HepG2 (cell line): ENCODE results near the gene TADA2B. TPM values are rescaled to one million over a fixed set of nuclear protein-coding genes. Genes with fewer than 3 reads are reported as not detected.
A peak's percentile ranks its signal among the peaks of the same experiment; 100 is the strongest.

Experiments
- GLI4 ChIP-seq: sonication (generic); formaldehyde crosslinking; IDR thresholded peaks from 2 replicates; pipeline ENCODE4 v1.5.1; 2020; ENCODE audit warnings: missing genetic modification reagents, mild to moderate bottlenecking, moderate library complexity, borderline replicate concordance
- HNRNPH1 ChIP-seq: fragments of 200-400 bp; formaldehyde crosslinking; optimal IDR thresholded peaks from 2 replicates; pipeline ENCODE3; 2017; ENCODE audit warnings: mild to moderate bottlenecking, low read depth, low read length
- HOXA9 ChIP-seq: sonication (generic); formaldehyde crosslinking; IDR thresholded peaks from 2 replicates; pipeline ENCODE4 v1.8.1; 2022; ENCODE audit warnings: missing genetic modification reagents, mild to moderate bottlenecking, moderate library complexity, borderline replicate concordance
- MZF1 ChIP-seq: sonication (generic); formaldehyde crosslinking; IDR thresholded peaks from 2 replicates; pipeline ENCODE4 v1.8.1; 2023; ENCODE audit warnings: mild to moderate bottlenecking, missing genetic modification reagents, borderline replicate concordance
- NR1H2 ChIP-seq: sonication (generic); formaldehyde crosslinking; IDR thresholded peaks from 2 replicates; pipeline ENCODE4 v1.8.1; 2022; ENCODE audit warnings: low read depth, missing genetic modification reagents, borderline replicate concordance
- ONECUT2 ChIP-seq: sonication (generic); formaldehyde crosslinking; IDR thresholded peaks from 2 replicates; pipeline ENCODE4 v1.4.0; 2020; ENCODE audit warnings: missing genetic modification reagents
- RARG ChIP-seq: sonication (generic); formaldehyde crosslinking; IDR thresholded peaks from 2 replicates; pipeline ENCODE4 v1.4.0; 2020; ENCODE audit warnings: low read depth, mild to moderate bottlenecking, missing genetic modification reagents
- ZBTB4 ChIP-seq: sonication (generic); formaldehyde crosslinking; IDR thresholded peaks from 2 replicates; pipeline ENCODE4 v1.4.0; 2020; ENCODE audit warnings: missing genetic modification reagents, mild to moderate bottlenecking, borderline replicate concordance
- ZFP90 ChIP-seq: sonication (generic); formaldehyde crosslinking; IDR thresholded peaks from 2 replicates; pipeline ENCODE4 v1.8.0; 2022; ENCODE audit warnings: missing genetic modification reagents, mild to moderate bottlenecking, inconsistent platforms, borderline replicate concordance
- ZNF235 ChIP-seq: sonication (generic); formaldehyde crosslinking; IDR thresholded peaks from 2 replicates; pipeline ENCODE4 v1.8.1; 2023; ENCODE audit warnings: mild to moderate bottlenecking, missing genetic modification reagents, borderline replicate concordance
- ZNF253 ChIP-seq: sonication (generic); formaldehyde crosslinking; IDR thresholded peaks from 2 replicates; pipeline ENCODE4 v1.8.0; 2022; ENCODE audit warnings: mild to moderate bottlenecking, missing genetic modification reagents, borderline replicate concordance
- ZNF263 ChIP-seq: sonication (generic); formaldehyde crosslinking; IDR thresholded peaks from 2 replicates; pipeline ENCODE4 v1.4.0; 2020; ENCODE audit warnings: missing genetic modification reagents
- ZNF33A ChIP-seq: sonication (generic); formaldehyde crosslinking; IDR thresholded peaks from 2 replicates; pipeline ENCODE4 v1.5.1; 2020; ENCODE audit warnings: missing genetic modification reagents, mild to moderate bottlenecking, moderate library complexity, borderline replicate concordance
- ZNF496 ChIP-seq: sonication (generic); formaldehyde crosslinking; IDR thresholded peaks from 2 replicates; pipeline ENCODE4 v1.8.1; 2023; ENCODE audit warnings: mild to moderate bottlenecking, moderate library complexity, missing genetic modification reagents; ENCODE audit not compliant: insufficient replicate concordance
- ZNF513 ChIP-seq: sonication (generic); formaldehyde crosslinking; conservative IDR thresholded peaks from 2 replicates; pipeline ENCODE4 v1.5.0; 2020; ENCODE audit warnings: missing genetic modification reagents
- ZNF614 ChIP-seq: IDR thresholded peaks from 2 replicates; pipeline ENCODE4 v1.6.1; 2018; ENCODE audit warnings: missing biosample characterization, missing genetic modification reagents, inconsistent platforms, borderline replicate concordance
- ZNF670 ChIP-seq: sonication (generic); formaldehyde crosslinking; IDR thresholded peaks from 2 replicates; pipeline ENCODE4 v1.8.0; 2022; ENCODE audit warnings: mild to moderate bottlenecking, missing genetic modification reagents, borderline replicate concordance
- polyA plus RNA-seq, 8 experiments: library from polyadenylated mRNA; depleted of rRNA in 3 of 8; stranded (reverse) in 7 of 8; unstranded in 1 of 8; fragments of >200 nt; fragmentation: Illumina TruSeq in 4 of 8; extraction: Trizol in 4 of 8; gene quantifications; 2 replicates each; pipeline versions ENCODE4 v1.2.1 to v1.2.3, GENCODE V29; 2011 to 2016; ENCODE audit warnings: low read depth in 4 of 8, missing spikeins in 1 of 8, mixed read lengths in 1 of 8; ENCODE audit not compliant: insufficient read depth in 1 of 8
- total RNA-seq, 5 experiments: library from RNA; depleted of rRNA; stranded (reverse); fragments of >200 nt; fragmentation: Illumina TruSeq; extraction: Trizol; gene quantifications; 2 replicates each; pipeline ENCODE4 v1.2.3, GENCODE V29; 2016; ENCODE audit warnings: low read depth in 1 of 5

The TADA2B gene
- total and polyA plus RNA-seq, 2 of the 13 experiments (the other 11 are each of a cell fraction or from before 2014, with no cell fraction given), result 4.6 to 8.9 TPM

DNA sequence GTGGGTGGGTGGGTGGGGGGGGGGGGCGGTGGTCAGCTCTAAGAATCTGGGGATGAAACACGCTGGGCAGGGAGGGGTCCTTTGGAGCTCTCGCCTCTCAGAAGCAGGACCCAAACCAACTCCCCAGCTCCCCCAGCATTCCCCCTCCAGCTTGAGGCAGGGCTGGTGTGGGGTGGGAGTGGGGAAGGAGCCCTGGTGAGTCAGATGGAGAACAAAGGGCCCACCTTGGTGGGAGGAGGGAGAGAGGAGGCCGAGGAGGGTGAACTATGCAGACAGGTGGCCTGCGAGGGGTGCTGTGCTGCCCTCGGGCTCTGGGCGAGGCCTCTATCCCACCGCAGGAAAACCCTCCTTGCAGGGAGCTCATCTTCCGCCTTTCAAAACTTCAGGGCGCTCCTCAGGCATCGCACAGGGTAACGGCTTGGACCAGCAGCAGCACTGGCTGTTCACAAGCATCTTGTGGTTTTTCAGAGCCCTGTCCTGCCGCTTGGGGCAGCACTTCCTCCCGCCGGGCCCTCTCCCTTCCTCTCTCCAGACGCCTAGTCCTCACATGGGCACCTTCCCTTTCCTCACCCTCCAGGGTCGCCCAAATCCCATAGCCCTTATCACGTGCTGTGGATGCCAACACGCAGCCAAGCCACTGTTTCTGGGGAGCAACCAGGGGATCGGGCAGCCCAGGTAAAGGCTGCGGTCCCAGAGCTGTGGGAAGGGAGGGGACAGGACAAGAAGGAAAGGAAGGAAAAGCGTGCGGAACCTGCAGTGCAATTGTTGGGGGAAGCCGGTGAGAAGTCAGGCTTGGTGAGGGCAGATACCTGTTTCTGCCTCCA lies 58.7 kb downstream of the TADA2B start (continued):
- no peak for TF ChIP-seq ZNF235 (CRISPR knock-in tag)
- TF ChIP-seq ZFP90 (CRISPR knock-in tag), result peak; percentile 54; the same call in 1 of the 2 replicates
- no peak for TF ChIP-seq NR1H2
- TF ChIP-seq ZNF614 (CRISPR knock-in tag), result no peak
- TF ChIP-seq HOXA9 (CRISPR knock-in tag), result no peak
- no peak for TF ChIP-seq HNRNPH1
- TF ChIP-seq MZF1 (CRISPR knock-in tag), result no peak
- no peak for TF ChIP-seq ZNF496 (CRISPR knock-in tag)
- no peak for TF ChIP-seq GLI4 (CRISPR knock-in tag)
- TF ChIP-seq ZNF513, result 0 out of 2 replicates have a peak, but pooled peaks have one; percentile 66
- no peak for TF ChIP-seq ZNF670 (CRISPR knock-in tag)
- no peak for TF ChIP-seq ZNF33A (CRISPR knock-in tag)
- TF ChIP-seq ZBTB4 (CRISPR knock-in tag), result no peak
- peak; percentile 72 for TF ChIP-seq ZNF263
- TF ChIP-seq RARG (CRISPR knock-in tag), result no peak
- no peak for TF ChIP-seq ZNF253 (CRISPR knock-in tag)
- TF ChIP-seq ONECUT2 (CRISPR knock-in tag), result 0 out of 2 replicates have a peak, but pooled peaks have one; percentile 36
